ENCODE measurements around the gene ZNF200. TPM values are rescaled to one million over a fixed set of nuclear protein-coding genes. Genes with fewer than 3 reads are reported as not detected.

ZNF200 gene
- total RNA-seq, 4 donors from 2014 or later: 0.49 to 3.2 (median 2.2) TPM

- intact Hi-C loops (cut with DNase I; ENCODE audit: low total_unique reads): no loop called here
- no peak for TF ChIP-seq POLR2A (IDR thresholded peaks at IDR 0.05)
- TF ChIP-seq, protein P1, sequence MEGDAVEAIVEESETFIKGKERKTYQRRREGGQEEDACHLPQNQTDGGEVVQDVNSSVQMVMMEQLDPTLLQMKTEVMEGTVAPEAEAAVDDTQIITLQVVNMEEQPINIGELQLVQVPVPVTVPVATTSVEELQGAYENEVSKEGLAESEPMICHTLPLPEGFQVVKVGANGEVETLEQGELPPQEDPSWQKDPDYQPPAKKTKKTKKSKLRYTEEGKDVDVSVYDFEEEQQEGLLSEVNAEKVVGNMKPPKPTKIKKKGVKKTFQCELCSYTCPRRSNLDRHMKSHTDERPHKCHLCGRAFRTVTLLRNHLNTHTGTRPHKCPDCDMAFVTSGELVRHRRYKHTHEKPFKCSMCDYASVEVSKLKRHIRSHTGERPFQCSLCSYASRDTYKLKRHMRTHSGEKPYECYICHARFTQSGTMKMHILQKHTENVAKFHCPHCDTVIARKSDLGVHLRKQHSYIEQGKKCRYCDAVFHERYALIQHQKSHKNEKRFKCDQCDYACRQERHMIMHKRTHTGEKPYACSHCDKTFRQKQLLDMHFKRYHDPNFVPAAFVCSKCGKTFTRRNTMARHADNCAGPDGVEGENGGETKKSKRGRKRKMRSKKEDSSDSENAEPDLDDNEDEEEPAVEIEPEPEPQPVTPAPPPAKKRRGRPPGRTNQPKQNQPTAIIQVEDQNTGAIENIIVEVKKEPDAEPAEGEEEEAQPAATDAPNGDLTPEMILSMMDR (IDR thresholded peaks at IDR 0.05 in 4 of 5, conservative IDR thresholded peaks at IDR 0.05 in 1 of 5): no peak
- peaks cover 21 to 71% (median 38%) of the 10 kb centered on the region in 3 donors for H3K9me3 ChIP-seq
Observed at GRCh38 chr16:3223913-3224515, 10.9 kb downstream of the ZNF200 start.

GRCh38 chr16:3220839-3221238 lies 14.1 kb downstream of the ZNF200 start:
- Histone ChIP-seq H3K27ac (no peak overlapping the region), H3K27me3 (no peaks in the 10 kb centered on the region), H3K4me1 (no peaks in the 10 kb centered on the region), H3K36me3 (peaks cover 8 to 44% of the 10 kb centered on the region in 2 donors), H3K4me3 (no peak overlapping the region), H3K9me3 (peaks cover 20 to 43% (median 38%) of the 10 kb centered on the region in 3 donors)
- TF ChIP-seq, protein P1 (IDR thresholded peaks at IDR 0.05 in 4 of 5, conservative IDR thresholded peaks at IDR 0.05 in 1 of 5): no peak
- TF ChIP-seq POLR2A (IDR thresholded peaks at IDR 0.05): no peak
- in situ Hi-C loops (cut with MboI; ENCODE audit: low sequenced_read_pairs in 4 of 4) (no loop called here), intact Hi-C loops (cut with DNase I; ENCODE audit: low total_unique reads) (no loop called here)
- ATAC-seq: no peak
- no peak for DNase-seq

More at GRCh38 chr16:3223913-3224515, 10.9 kb downstream of the ZNF200 start:
- Histone ChIP-seq H3K4me3 (peak overlapping the region in 1 of 4 donors; percentile 30), H3K36me3 (peaks cover 8 to 76% of the 10 kb centered on the region in 2 donors), H3K27ac (no peak overlapping the region), H3K4me1 (no peaks in the 10 kb centered on the region), H3K27me3 (no peaks in the 10 kb centered on the region)
- ATAC-seq (no peak), DNase-seq (no peak)
- in situ Hi-C loops (cut with MboI; ENCODE audit: low sequenced_read_pairs in 4 of 4): no loop called here

- H3K4me1 ChIP-seq: no peaks in the 10 kb centered on the region
- DNase-seq (no peak), ATAC-seq (no peak)
- intact Hi-C loops (cut with DNase I; ENCODE audit: low total_unique reads): no loop called here
- peaks cover 0 to 4% (median 2%) of the 10 kb centered on the region in 3 donors for H3K9me3 ChIP-seq
- H3K36me3 ChIP-seq: peaks cover 0 to 1% of the 10 kb centered on the region in 2 donors
- no peak overlapping the region for H3K27ac ChIP-seq
- in situ Hi-C loops (cut with MboI; ENCODE audit: low sequenced_read_pairs in 4 of 4): no loop called here
- no peak for TF ChIP-seq POLR2A (IDR thresholded peaks at IDR 0.05)
- TF ChIP-seq, protein P1 (IDR thresholded peaks at IDR 0.05 in 4 of 5, conservative IDR thresholded peaks at IDR 0.05 in 1 of 5): no peak
- H3K4me3 ChIP-seq: no peak overlapping the region
- no peaks in the 10 kb centered on the region for H3K27me3 ChIP-seq
Observed at GRCh38 chr16:3216263-3216640, 18.7 kb downstream of the ZNF200 start.

- intact Hi-C loops (cut with DNase I; ENCODE audit: low total_unique reads): no loop called here
- in situ Hi-C loops (cut with MboI; ENCODE audit: low sequenced_read_pairs in 4 of 4): no loop called here
- ATAC-seq (no peak), DNase-seq (no peak)
- Histone ChIP-seq H3K4me1 (no peaks in the 10 kb centered on the region), H3K36me3 (no peaks in the 10 kb centered on the region), H3K4me3 (no peak overlapping the region), H3K27me3 (no peaks in the 10 kb centered on the region), H3K27ac (no peak overlapping the region), H3K9me3 (no peaks in the 10 kb centered on the region)
- TF ChIP-seq POLR2A (IDR thresholded peaks at IDR 0.05): no peak
- TF ChIP-seq, protein P1 (IDR thresholded peaks at IDR 0.05 in 4 of 5, conservative IDR thresholded peaks at IDR 0.05 in 1 of 5): no peak
Observed at GRCh38 chr16:3215601-3216262, 19.2 kb downstream of the ZNF200 start.
